ENCODE data around the gene FMN1.

GRCh38 chr15:32767236-32767635 lies 427.3 kb downstream of the FMN1 start:
- TF ChIP-seq CTCF (conservative IDR thresholded peaks at IDR 0.05) (no peak), ZFX (IDR thresholded peaks at IDR 0.05) (no peak)

All from C4-2B (cell line).